GM12878 (cell line): Measurements from ENCODE around the gene CA9. TPM values are rescaled to one million over a fixed set of nuclear protein-coding genes. Genes with fewer than 3 reads are reported as not detected.

Source experiments
- ATAC-seq: fragments of 200-7000 bp; cut with Tn5 transposase; 3 replicates; pipeline ENCODE4 v1.9.1; 2020; ENCODE audit warnings: mild to moderate bottlenecking, moderate library complexity
- BruUV-seq: library from RNA; stranded (reverse); fragments of 400-500 nt; replicated peaks from 2 replicates; lab custom pipeline; 2021; lab: Mats Ljungman, UMichigan
- CTCF ChIA-PET: fragments of 300-600 bp; sonication (Branson Sonifier 250); formaldehyde crosslinking; extraction: SDS; loops from one replicate; lab custom pipeline; 2021; ENCODE audit warnings: inconsistent platforms; lab: Yijun Ruan, JAX
- POLR2A ChIA-PET: fragments of 350-600 bp; formaldehyde crosslinking; extraction: SDS; loops from one replicate; lab custom pipeline; 2021; ENCODE audit warnings: inconsistent platforms; lab: Charles Lee
- RAD21 ChIA-PET: fragments of 300-600 bp; sonication (Branson Sonifier 250); formaldehyde crosslinking; loops from one replicate; lab custom pipeline; 2023; ENCODE audit warnings: antibody characterized with exemption; ENCODE audit not compliant: unreplicated experiment; lab: Charles Lee
- SMC1A ChIA-PET: fragments of 300-600 bp; sonication (Branson Sonifier 250); formaldehyde crosslinking; loops from one replicate; lab custom pipeline; 2023; ENCODE audit not compliant: unreplicated experiment, uncharacterized antibody; lab: Charles Lee
- DNase-seq: peaks from one replicate; pipeline ENCODE4 v3.0.0-alpha.2; 2011; ENCODE audit warnings: low read depth, low spot score
- FAIRE-seq: peaks from 3 replicates; lab custom pipeline; 2011; peaks lifted over from hg19 to GRCh38; lab: Jason Lieb, UNC
- H2AFZ ChIP-seq: 2 replicates; pipeline ENCODE4 v1.6.0; 2011; ENCODE audit warnings: low read depth, low read length, control low read depth; ENCODE audit not compliant: control insufficient read depth
- H3K27ac ChIP-seq: 2 replicates; pipeline ENCODE4 v1.5.1; 2011; ENCODE audit warnings: control low read depth; ENCODE audit not compliant: control insufficient read depth, insufficient read depth
- H3K27me3 ChIP-seq, 2 experiments: replicated peaks in 1 of 2; 2 replicates each; pipeline versions ENCODE4 v1.6.0 to v1.6.1; 2011; ENCODE audit warnings: low read length in 1 of 2; ENCODE audit not compliant: control insufficient read depth in 2 of 2, insufficient read depth in 2 of 2
- H3K36me3 ChIP-seq, 2 experiments: 2 replicates each; pipeline ENCODE4 v1.5.1; 2011; ENCODE audit warnings: low read length in 1 of 2; ENCODE audit not compliant: control insufficient read depth in 2 of 2, insufficient read depth in 2 of 2
- H3K4me1 ChIP-seq: 2 replicates; pipeline ENCODE4 v1.6.1; 2011; ENCODE audit warnings: mild to moderate bottlenecking, low read length, moderate library complexity, mixed read lengths; ENCODE audit not compliant: control insufficient read depth, insufficient read depth
- H3K4me2 ChIP-seq: 2 replicates; pipeline ENCODE4 v1.6.0; 2011; ENCODE audit warnings: control low read depth; ENCODE audit not compliant: control insufficient read depth, insufficient read depth
- H3K4me3 ChIP-seq: fragments of 200-600 bp; sonication (generic); 2 replicates; pipeline ENCODE4 v1.5.1; 2016
- H3K79me2 ChIP-seq: 2 replicates; pipeline ENCODE4 v1.6.0; 2011; ENCODE audit warnings: low read length; ENCODE audit not compliant: control insufficient read depth, insufficient read depth
- H3K9ac ChIP-seq: 2 replicates; pipeline ENCODE4 v1.8.0; 2011; ENCODE audit warnings: low read length, control low read depth, mixed read lengths; ENCODE audit not compliant: control insufficient read depth, insufficient read depth
- H3K9me3 ChIP-seq: replicated peaks from 3 replicates; pipeline ENCODE4 v1.5.1; 2011; ENCODE audit warnings: mild to moderate bottlenecking, low read length; ENCODE audit not compliant: control insufficient read depth, insufficient read depth
- H4K20me1 ChIP-seq: 2 replicates; pipeline ENCODE4 v1.6.0; 2011; ENCODE audit not compliant: control insufficient read depth, insufficient read depth
- ATF7 ChIP-seq: fragments of 450-650 bp; IDR thresholded peaks from 2 replicates; pipeline ENCODE4 v1.6.1; 2016; ENCODE audit warnings: low read depth, mild to moderate bottlenecking
- BMI1 ChIP-seq: fragments of 450-650 bp; IDR thresholded peaks from 2 replicates; pipeline ENCODE4 v1.6.1; 2016; ENCODE audit warnings: mild to moderate bottlenecking, moderate library complexity, borderline replicate concordance
- E2F4 ChIP-seq: IDR thresholded peaks from 2 replicates; pipeline ENCODE4 v1.6.1; 2012; ENCODE audit warnings: low read depth, low read length, improper control_type of control experiment
- GABPA ChIP-seq: IDR thresholded peaks from 2 replicates; pipeline ENCODE4 v1.6.1; 2014; ENCODE audit warnings: antibody characterized with exemption, low read depth, mild to moderate bottlenecking, inconsistent platforms
- HDAC2 ChIP-seq: fragments of 200-600 bp; sonication (generic); IDR thresholded peaks from 2 replicates; pipeline ENCODE4 v1.6.1; 2017
- JUND ChIP-seq: IDR thresholded peaks from 2 replicates; pipeline ENCODE4 v1.6.1; 2012; ENCODE audit warnings: low read depth, mild to moderate bottlenecking, low read length, improper control_type of control experiment, moderate library complexity
- PAX5 ChIP-seq: IDR thresholded peaks from 2 replicates; pipeline ENCODE4 v1.6.1; 2011; ENCODE audit warnings: low read depth, low read length, borderline replicate concordance
- POLR2A ChIP-seq: IDR thresholded peaks from 2 replicates; pipeline ENCODE4 v1.6.1; 2011; ENCODE audit warnings: low read depth, mild to moderate bottlenecking, low read length
- RAD21 ChIP-seq: IDR thresholded peaks from 2 replicates; pipeline ENCODE4 v1.6.1; 2011; ENCODE audit warnings: mild to moderate bottlenecking, low read depth, low read length, moderate library complexity; ENCODE audit not compliant: insufficient read depth
- RB1 ChIP-seq: fragments of 450-650 bp; formaldehyde crosslinking; IDR thresholded peaks from 2 replicates; pipeline ENCODE4 v1.6.1; 2017; ENCODE audit warnings: mild to moderate bottlenecking, borderline replicate concordance
- RFX5 ChIP-seq: IDR thresholded peaks from 2 replicates; pipeline ENCODE4 v1.6.1; 2011; ENCODE audit warnings: low read depth, low read length, improper control_type of control experiment
- SMAD5 ChIP-seq: IDR thresholded peaks from 2 replicates; pipeline ENCODE4 v1.6.1; 2016; ENCODE audit warnings: antibody characterized with exemption, low read depth
- STAT1 ChIP-seq: fragments of 450-650 bp; conservative IDR thresholded peaks from 2 replicates; pipeline ENCODE4 v1.6.1; 2014; ENCODE audit warnings: antibody characterized with exemption, mild to moderate bottlenecking
- TCF3 ChIP-seq: IDR thresholded peaks from 2 replicates; pipeline ENCODE4 v1.6.1; 2012; ENCODE audit warnings: low read depth, mild to moderate bottlenecking, low read length, borderline replicate concordance; ENCODE audit not compliant: insufficient read depth
- YBX1 ChIP-seq: fragments of 450-650 bp; IDR thresholded peaks from 2 replicates; pipeline ENCODE4 v1.6.1; 2016; ENCODE audit warnings: antibody characterized with exemption
- ZNF622 ChIP-seq: fragments of 450-650 bp; IDR thresholded peaks from 2 replicates; pipeline ENCODE4 v1.6.1; 2017; ENCODE audit warnings: mild to moderate bottlenecking, inconsistent platforms
- WGBS: methylation state at CpG from one replicate; pipeline ENCODE4 v1.1.6; 2016; ENCODE audit warnings: low lambda C conversion rate; ENCODE audit not compliant: insufficient replicate concordance, insufficient coverage; ENCODE audit errors: missing lambda C conversion rate; 5-methylcytosine and 5-hydroxymethylcytosine counted together
- in situ Hi-C: fragments of 300-500 bp; cut with MboI; formaldehyde crosslinking; loops from 9 replicates; pipeline ENCODE4 v1.14.3; 2018; ENCODE audit warnings: mixed read lengths
- intact Hi-C: fragments of 100-400 bp; cut with micrococcal nuclease; formaldehyde crosslinking; loops from one replicate; pipeline ENCODE4 v1.14.2; 2022; ENCODE audit not compliant: unreplicated experiment
- polyA plus RNA-seq, 11 experiments: library from polyadenylated mRNA; depleted of rRNA in 4 of 11; unstranded in 6 of 11; stranded (reverse) in 5 of 11; fragments of >200 nt; fragmentation: Nextera tagmentation in 4 of 11; fragmentation: Illumina TruSeq in 1 of 11; extraction: Ambion mirVana in 4 of 11; extraction: Trizol in 1 of 11; gene quantifications; 1 replicate in 1 of 11; 2 replicates in 10 of 11; pipeline versions ENCODE4 v1.2.1 to v1.2.3, GENCODE V29; 2011 to 2016; ENCODE audit warnings: inconsistent platforms in 2 of 11, missing spikeins in 2 of 11, low read depth in 1 of 11
- total RNA-seq, 4 experiments: library from RNA; depleted of rRNA in 3 of 4; stranded (reverse); fragments of >200 nt in 3 of 4; fragmentation: Illumina TruSeq in 1 of 4; extraction: Trizol in 1 of 4; gene quantifications; 2 replicates each; pipeline versions ENCODE4 v1.2.1 to v1.2.3, GENCODE V29; 2013 to 2021
- TF ChIP-seq, protein P1 (sequence below): IDR thresholded peaks from 2 replicates; pipeline ENCODE4 v1.6.1; 2011; ENCODE audit warnings: low read depth, mild to moderate bottlenecking, low read length, moderate library complexity, borderline replicate concordance; ENCODE audit errors: extremely low read depth
- TF ChIP-seq, protein P2 (sequence below): fragments of 450-650 bp; IDR thresholded peaks from 2 replicates; pipeline ENCODE4 v1.6.1; 2016; ENCODE audit warnings: mild to moderate bottlenecking, moderate library complexity, borderline replicate concordance

Gene CA9
- total and polyA plus RNA-seq, 10 of the 15 experiments (the other 5 are each of a cell fraction or from before 2014, with no cell fraction given): 0.53 to 6.6 (median 1.2) TPM

DNA sequence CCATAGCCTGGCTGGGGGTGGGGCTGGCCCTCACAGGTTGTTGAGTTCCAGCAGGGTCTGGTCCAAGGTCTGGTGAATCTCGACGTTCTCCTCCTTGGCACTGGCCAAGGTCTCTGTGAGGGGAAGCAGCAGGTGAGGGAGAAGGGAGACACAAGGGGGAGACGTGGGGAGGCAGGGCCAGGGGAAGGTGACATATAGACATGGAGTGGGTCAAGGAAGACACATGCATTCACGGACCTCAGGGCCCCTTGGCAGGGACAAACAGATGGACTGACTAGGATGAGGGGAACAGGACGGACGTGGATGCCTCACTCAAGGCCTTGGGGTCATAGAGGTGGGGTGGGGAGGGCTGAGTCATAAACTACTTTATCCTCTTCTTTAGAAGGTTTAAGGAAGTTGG is 8.3 kb downstream of the CA9 start (continued):
- TF ChIP-seq E2F4 (no peak), PAX5 (no peak), HDAC2 (no peak)

- Histone ChIP-seq H3K79me2 (no peaks in the 10 kb centered on the region), H3K36me3 (no peaks in the 10 kb centered on the region), H3K9me3 (no peaks in the 10 kb centered on the region), H3K9ac (no peak overlapping the region), H2AFZ (no peak overlapping the region), H3K4me2 (no peak overlapping the region), H3K27me3 (no peaks in the 10 kb centered on the region; a peak in 1 of 4 replicates), H3K4me1 (peaks cover 8% of the 10 kb centered on the region), H3K27ac (no peak overlapping the region), H3K4me3 (no peak overlapping the region), H4K20me1 (no peaks in the 10 kb centered on the region)
- FAIRE-seq: no peak
- no peak for DNase-seq
- no TSS peak for BruUV-seq
- SMC1A ChIA-PET: interaction anchor here (0.9 to 1.1 kb wide), 3 partner anchors 9 to 45 kb away, joined by 3 to 4 read pairs (median 4); no protein-coding TSS in a partner anchor
- CTCF ChIA-PET: interaction anchor here (0.8 to 5.0 kb wide), 3 partner anchors 8 to 66 kb away, joined by 3 to 39 read pairs (median 4); no protein-coding TSS in a partner anchor
- RAD21 ChIA-PET: interaction anchor here (1.0 to 1.3 kb wide), 2 partner anchors 14 to 24 kb away, joined by 3 read pairs; no protein-coding TSS in a partner anchor
- POLR2A ChIA-PET: interaction anchor here (0.6 to 2.7 kb wide), 3 partner anchors 12 to 83 kb away, joined by 3 to 8 read pairs (median 3); no protein-coding TSS in a partner anchor
- in situ Hi-C loops (no loop called here), intact Hi-C loops (no loop called here)
- 62% methylated on average over 10 of the region's 10 CpGs for WGBS
- ATAC-seq: no peak
- TF ChIP-seq BMI1 (no peak), STAT1 (no peak), ATF7 (no peak), POLR2A (no peak), RB1 (no peak), TCF3 (no peak), RFX5 (no peak), SMAD5 (no peak), YBX1 (no peak), ZNF622 (no peak), GABPA (no peak), JUND (no peak), RAD21 (no peak)
- TF ChIP-seq, protein P1, sequence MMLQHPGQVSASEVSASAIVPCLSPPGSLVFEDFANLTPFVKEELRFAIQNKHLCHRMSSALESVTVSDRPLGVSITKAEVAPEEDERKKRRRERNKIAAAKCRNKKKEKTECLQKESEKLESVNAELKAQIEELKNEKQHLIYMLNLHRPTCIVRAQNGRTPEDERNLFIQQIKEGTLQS: no peak
- TF ChIP-seq, protein P2, sequence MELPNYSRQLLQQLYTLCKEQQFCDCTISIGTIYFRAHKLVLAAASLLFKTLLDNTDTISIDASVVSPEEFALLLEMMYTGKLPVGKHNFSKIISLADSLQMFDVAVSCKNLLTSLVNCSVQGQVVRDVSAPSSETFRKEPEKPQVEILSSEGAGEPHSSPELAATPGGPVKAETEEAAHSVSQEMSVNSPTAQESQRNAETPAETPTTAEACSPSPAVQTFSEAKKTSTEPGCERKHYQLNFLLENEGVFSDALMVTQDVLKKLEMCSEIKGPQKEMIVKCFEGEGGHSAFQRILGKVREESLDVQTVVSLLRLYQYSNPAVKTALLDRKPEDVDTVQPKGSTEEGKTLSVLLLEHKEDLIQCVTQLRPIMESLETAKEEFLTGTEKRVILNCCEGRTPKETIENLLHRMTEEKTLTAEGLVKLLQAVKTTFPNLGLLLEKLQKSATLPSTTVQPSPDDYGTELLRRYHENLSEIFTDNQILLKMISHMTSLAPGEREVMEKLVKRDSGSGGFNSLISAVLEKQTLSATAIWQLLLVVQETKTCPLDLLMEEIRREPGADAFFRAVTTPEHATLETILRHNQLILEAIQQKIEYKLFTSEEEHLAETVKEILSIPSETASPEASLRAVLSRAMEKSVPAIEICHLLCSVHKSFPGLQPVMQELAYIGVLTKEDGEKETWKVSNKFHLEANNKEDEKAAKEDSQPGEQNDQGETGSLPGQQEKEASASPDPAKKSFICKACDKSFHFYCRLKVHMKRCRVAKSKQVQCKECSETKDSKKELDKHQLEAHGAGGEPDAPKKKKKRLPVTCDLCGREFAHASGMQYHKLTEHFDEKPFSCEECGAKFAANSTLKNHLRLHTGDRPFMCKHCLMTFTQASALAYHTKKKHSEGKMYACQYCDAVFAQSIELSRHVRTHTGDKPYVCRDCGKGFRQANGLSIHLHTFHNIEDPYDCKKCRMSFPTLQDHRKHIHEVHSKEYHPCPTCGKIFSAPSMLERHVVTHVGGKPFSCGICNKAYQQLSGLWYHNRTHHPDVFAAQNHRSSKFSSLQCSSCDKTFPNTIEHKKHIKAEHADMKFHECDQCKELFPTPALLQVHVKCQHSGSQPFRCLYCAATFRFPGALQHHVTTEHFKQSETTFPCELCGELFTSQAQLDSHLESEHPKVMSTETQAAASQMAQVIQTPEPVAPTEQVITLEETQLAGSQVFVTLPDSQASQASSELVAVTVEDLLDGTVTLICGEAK: no peak
These were observed 9.0 kb downstream of the CA9 start for GRCh38 chr9:35682520-35683315.
